ENCODE results near the gene MED13L.

The MED13L gene

GRCh38 chr12:116276652-116277466 is 634 bp downstream of the MED13L start:
- peak; percentile 54 for DNase-seq (ENCODE audit: low read depth)

- no peak for DNase-seq (ENCODE audit: low read depth)
Measured at GRCh38 chr12:116274551-116275375, 2.7 kb downstream of the MED13L start.

GRCh38 chr12:116273813-116274550 is 3.5 kb downstream of the MED13L start:
- no peak for DNase-seq (ENCODE audit: low read depth)

GRCh38 chr12:116267948-116268347 is 9.5 kb downstream of the MED13L start:
- DNase-seq (ENCODE audit: low read depth) = no peak

DNA sequence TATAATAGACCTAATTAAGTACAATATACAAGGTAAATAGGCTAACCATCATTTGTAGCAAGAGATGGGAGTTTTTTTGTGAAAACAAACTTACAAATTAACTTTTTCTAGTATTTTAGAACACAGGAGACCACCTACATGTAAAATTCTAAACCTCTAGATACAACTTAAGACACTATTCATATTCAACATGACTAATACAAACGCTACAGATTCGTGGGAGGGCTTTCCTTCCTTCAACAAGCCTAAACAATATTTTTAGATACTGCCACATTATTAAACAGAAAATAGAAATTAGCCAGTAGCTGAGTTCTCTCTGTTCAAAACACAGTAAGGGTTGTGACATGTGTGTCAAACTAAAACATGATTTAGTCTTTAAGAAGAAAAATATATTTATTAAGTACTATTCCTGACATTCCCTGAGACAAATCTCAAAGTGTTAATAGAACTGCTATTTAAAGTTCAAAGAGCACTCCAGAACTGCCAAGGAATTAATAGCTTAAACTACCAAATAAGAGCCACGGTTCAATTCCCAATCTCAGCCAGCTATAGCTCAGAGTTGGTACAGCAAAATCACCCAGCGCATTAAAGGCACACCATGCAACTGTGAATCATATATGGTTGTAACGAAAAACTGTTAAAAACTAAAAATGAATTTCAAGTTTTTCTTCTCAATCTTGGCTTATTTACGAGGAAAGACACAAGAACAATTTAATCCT is 10.7 kb downstream of the MED13L start:
- no peak for DNase-seq (ENCODE audit: low read depth)

GRCh38 chr12:116266168-116266601 is 11.3 kb downstream of the MED13L start:
- DNase-seq (ENCODE audit: low read depth) = no peak

DNA sequence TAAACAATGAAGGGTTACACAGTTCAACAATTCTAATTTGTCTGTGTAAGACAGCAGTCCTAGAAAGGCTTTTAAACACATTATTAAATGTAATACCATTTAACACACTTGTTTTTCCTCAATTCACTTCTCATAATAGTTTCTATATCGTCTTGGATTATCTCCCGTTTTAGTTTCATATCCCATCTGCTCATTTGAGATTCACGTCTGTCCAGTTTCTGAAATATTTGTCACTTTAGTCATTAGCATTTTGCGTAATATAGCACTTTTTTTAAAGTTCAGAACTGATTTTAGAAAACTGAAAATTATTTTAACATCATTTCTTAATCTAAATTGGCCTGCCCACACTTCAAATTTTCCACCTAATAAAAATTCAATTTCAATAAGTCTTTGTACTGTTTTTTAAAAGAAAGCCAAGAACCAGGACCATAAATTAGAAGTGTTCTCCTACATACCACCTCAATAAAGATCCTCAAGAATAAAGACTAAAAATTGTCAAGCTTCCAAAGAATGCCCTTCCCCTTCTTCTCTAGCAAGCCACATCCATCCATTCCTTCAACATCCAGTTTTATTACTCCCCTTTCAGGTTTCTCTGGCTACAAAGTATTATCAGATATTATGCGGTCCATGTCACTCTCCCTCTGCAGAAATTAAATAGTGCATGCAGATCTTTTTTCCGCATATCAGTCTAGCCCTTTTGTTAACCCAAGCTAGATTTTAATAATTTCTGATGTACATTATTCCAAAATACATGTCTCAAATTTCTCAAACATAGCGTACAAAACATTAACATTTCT is 11.9 kb downstream of the MED13L start:
- no peak for DNase-seq (ENCODE audit: low read depth)

GRCh38 chr12:116264525-116265070 is 12.9 kb downstream of the MED13L start:
- no peak for DNase-seq (ENCODE audit: low read depth)

DNA sequence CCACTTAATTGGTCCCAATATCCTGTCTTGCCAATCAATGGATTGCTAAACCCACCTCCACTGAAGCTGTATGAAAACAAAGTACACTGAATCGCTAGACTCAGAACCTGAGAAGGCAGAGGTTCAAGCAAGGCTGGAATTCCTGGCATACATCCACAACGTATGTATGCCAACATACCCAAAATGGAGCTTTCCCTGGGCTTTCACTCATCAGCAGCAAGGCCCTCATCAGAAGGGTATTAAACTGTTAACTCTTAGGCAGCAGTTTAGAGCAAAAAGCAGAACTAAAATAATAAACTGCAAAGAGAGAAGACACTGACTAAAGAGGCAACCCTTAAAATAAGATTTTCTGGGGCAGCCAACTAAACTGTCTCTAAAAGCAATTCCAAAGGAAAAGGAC is 13.6 kb downstream of the MED13L start:
- DNase-seq (ENCODE audit: low read depth) = no peak

- no peak for DNase-seq (ENCODE audit: low read depth)
Measured at GRCh38 chr12:116263431-116263830, 14.1 kb downstream of the MED13L start.

DNA sequence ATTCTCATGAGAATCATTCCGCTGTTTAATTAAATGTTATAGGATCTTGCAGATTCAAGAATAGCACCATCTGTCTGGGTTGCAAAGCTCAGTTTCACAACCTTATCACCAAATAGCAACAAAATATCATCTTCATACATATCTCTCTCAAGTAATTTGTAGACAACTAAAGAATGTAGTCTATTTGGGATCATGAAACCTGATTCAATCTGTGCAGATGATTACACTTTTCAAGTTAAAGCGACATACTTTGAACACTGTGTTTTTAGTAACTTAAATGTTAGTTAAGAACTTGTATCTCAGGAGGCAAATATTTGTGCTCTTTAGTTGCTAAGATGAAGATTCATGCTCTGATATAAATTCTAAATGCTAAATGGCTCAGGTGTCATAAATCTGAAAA is 14.8 kb downstream of the MED13L start:
- no peak for DNase-seq (ENCODE audit: low read depth)

DNA sequence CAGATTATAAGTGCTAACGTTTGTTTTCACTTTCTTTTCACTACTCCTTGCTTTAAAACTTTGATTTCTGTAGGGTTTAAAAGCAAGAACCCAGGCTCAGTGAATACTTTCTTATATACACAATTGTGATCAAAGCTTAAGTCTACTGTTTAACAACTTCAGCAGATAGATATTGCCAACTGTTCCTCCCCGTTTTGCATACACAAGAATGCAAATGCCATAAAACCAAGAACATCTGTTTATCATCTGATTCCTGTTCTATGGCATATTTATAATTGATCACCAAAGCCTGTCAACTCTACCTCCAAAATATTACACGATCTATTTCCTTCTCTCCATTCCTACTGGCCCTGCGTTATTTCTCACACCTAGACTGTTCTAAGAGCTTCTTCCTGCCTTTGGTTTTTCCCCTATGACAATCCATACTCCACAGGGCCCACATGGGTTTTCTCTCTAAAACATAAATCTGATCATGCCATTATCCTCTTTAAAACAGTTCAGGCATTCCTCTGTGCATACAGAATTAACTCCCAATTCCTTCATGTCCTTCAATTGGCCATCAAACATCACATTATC is 15.9 kb downstream of the MED13L start:
- DNase-seq (ENCODE audit: low read depth) = no peak

DNA sequence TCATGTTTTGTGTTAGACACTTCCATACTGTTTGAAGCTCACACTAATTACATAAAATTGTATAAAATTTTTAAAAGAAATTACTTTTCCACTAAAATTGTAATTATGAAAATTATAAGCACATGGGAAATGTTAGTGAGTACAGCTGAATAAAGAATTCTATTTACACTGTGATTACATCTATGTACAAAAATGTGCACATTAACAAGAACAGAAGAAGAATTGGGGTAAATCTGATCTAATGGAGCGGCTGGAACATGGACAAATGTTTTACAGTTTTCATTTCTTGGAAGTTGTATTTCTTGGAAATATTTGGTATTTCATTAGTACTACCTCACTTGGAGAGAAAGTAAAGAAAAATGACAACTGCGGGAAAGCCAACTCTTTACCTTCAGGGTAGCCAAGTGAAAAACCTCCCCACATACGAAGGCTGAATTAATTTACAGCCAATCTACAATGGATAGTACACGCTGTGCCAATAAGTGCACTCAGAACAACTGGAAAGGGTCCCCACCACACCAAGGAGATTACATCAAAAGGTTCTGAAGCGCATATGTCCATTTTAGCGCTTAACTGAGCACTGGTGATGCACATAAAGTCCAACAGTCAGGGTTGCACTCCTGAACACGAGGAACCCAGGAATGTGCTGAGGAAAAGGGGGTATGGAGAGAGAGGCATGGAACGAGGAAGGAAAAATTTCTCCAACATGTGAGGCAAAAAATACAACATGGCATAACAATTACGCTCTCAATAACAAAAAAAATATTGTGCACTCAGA is 17.5 kb downstream of the MED13L start:
- DNase-seq (ENCODE audit: low read depth) = no peak

DNA sequence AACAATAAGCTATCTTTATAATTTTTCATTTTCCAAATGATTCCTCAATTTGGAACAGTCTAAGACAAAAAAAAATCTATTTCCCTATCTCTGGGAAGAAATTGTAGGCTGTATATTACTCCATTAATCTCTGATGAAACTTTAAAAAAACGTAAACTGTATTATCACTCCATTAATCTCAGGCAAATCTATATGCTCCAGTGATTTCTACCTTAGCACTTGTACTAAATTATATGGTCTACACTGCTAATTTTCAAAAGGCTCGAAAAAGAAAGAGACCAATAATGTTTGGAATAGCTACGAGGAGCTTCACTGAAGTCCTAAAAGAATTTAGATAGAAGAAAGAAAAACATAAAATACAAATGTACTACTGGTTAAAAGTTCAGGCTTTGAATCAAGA is 19.7 kb downstream of the MED13L start:
- DNase-seq (ENCODE audit: low read depth) = no peak

GRCh38 chr12:116257215-116257614 is 20.3 kb downstream of the MED13L start:
- DNase-seq (ENCODE audit: low read depth) = no peak

DNA sequence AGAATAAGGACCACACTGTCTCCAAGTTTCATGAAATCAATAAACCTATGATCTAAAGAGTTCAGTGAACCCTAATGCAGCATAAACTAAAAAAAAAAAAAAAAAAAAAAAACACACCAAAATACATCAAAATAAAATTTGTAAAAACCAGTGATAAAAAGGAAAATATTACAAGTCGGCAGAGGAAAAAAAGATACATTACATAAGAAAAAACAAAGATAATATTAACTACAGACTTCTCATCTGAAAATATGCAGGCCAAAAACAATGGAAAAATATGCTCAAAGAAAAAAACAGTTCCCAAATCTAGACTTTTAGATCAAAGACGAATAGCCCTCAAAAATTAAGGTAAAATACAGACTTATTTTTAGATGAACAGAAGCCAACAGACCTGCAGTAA is 27.6 kb downstream of the MED13L start:
- no peak for DNase-seq (ENCODE audit: low read depth)

DNA sequence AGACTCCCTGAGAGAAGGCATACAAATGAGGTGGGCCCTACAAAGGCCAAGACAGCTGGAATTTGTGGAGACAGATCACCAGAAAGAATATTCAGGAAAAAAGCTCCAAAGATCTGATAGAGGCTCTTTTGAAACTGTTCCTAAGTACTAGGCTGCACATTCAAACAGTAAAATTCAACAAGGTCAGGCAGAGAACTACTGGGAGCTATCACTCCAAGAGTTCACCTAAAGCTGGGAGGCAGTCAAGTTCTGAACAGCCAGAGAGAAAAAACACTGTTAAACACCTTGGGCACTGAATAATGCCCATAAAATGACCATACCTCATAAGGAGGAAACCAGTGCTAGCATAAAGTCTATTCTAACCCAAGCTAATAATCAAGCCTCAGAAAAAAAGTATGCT is 28.6 kb downstream of the MED13L start:
- DNase-seq (ENCODE audit: low read depth) = no peak

DNA sequence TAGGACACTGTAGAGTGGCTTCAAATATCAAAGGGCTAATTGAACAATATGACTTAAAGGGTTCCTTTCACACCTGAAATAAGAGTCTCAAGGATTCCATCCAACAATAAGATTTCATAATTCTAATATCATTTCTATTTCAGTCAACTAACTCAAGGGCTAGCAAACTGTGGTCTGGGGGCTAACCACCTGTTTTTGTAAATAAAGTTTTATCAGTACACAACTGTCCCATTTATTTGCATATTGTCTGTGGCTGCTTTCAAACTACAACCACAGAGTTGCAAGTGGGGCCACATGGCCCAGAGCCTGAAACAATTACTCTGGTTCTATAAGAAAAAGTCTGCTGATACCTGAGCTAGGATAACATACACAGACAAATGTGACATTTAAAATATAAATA is 29.1 kb downstream of the MED13L start:
- no peak for DNase-seq (ENCODE audit: low read depth)

DNA sequence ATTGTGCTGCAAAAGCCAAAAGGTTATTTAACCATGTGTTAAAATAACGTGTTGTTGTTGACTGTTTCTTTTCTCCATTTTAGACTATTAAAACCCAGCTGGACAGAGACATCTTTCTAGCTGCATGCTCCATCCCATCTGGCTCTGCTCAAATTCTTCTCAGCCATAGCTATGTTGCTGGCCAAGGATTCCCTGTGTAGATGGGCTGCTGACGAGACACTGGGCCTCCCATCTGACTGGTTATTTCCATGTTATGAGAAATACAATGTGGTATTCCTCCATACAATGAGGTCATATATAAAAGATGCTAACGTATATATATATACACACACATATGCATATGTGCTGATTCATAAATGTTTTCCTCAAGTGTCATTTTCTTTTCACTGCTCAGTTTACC is 30.1 kb downstream of the MED13L start:
- no peak for DNase-seq (ENCODE audit: low read depth)

Measured in activated T-cell treated with anti-CD3 and anti-CD28 coated beads for 1 hour (primary cell).